ENCODE data around the gene PRKN.

Gene PRKN

DNA sequence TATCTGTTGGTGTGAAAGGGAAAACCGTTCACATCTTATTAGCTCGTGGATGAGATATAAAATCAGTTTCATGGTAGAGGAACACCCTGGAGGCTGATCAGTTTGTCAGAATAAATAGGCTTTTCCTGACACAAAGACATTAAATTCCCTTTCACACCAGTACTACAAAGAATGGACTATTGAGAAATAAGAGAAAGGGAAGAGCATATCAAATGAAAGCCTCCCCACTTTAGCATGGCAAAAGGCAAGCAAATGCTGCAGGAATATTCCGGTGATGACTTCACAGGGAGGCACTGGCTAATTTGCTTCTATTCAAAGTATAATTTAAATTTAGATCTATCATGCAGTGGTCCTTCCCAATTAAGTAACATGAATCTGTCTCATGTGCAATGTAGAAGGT lies 1337.8 kb downstream of the PRKN start:
- DNase-seq: no peak

DNA sequence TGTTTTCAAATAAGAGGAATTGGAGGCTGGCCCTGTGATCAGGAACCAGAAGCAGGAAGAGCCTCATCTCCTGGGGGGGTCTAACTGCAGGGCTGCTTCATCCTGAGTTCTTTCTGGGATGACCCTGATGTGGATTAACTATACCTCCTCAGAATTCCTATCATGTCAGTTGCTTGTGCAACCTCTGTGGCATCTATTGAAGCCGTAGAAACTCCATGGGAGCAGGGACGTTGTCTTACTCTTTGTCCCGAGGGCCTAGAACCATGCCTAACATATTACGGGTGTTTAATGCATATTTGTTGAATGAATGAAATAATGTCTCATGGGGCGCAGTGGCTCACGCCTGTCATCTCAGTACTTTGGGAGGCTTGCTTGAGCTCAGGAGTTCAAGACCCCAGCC lies 1343.6 kb downstream of the PRKN start:
- no peak for DNase-seq

DNA sequence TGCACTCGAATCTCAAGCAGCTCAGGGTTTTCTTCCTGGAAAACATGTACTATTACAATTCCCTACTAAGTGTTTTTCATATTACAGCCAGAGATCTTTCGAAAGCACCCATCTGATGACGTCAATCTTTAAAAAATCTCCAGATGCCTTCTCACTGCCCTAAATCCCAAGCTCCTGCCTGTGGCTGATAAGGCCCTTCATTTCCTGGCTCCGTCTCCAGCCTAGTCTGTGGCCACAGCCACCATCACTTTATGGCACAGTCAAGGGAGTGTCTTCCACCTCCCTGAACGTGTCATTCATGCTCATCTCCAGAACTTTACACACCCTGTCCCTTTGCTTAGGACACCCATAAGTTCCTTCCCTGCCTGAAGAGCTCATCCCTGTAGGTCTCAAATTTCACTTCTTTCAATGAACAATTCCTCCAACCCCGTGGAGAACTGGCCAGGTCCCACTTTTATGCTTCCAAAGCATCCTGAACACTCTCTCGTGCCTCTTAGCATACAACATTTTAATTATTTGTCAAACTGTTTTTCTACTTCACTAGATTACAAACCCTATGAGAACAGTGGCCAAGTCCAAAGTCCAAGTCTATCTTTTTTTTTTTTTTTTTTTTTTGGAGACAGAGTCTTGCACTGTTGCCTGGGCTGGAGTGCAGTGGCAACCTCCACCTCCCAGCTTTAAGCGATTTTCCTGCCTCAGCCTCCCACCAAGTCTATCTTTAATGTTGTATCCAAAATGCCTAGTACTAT lies 1347.6 kb downstream of the PRKN start:
- DNase-seq: no peak

DNA sequence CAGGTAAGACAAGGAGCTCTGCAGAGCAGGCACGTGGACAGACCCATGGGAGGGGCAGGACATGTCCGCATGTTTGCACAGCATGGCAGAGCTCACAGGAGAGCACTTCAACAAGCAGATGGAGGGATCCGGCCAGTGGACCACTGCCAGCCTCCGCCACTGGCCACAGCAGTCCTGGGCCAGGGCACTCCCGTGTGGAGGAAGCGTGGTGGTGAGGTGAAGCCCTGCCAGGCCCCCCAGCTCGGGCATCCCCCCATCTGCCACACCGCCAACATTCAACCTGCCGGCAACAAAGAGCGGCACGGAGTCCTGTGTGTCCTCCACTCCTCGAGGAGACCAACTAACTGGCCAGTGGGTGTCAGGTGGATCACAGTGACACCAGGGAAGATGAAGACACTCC lies 1349.5 kb downstream of the PRKN start:
- DNase-seq: no peak

DNA sequence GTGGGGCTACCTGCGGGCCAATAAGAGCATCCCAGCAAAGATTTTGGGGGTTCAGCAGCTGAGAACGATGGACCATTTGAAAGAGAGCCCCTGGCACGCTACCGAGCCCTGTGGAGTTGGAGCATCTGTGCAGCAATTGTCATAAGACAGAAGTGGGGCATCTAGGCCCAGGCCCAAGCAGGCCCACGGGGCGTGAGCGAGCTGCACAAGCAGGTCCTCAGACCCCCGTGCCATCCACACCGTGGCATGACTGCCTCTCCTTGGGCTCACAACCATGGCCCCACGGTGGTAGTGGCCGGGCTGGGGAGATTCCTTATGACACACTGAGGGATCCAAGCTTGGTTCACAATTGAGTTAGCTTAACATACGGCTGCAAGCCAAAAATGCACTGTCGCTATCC lies 1350.5 kb downstream of the PRKN start:
- no peak for DNase-seq

DNA sequence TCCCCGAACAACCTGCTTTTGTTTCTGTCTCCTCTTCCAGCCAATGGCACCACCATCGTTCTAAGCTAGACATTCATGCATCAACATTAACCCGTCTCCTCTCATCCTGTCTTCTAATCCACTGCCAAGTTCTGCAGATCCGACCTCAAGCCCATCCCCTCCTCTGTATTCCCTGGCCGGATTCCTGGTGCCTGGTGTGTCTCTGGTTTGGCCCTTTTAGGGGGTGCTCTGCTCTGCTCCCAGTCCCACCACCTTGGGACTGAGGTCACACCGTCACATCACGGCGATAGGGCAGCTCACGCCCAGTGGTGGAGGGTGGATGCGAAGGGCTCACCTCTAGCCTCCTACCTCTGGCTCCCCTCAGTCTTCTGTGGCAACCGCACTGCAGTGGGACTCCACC lies 1351.2 kb downstream of the PRKN start:
- DNase-seq: no peak

DNA sequence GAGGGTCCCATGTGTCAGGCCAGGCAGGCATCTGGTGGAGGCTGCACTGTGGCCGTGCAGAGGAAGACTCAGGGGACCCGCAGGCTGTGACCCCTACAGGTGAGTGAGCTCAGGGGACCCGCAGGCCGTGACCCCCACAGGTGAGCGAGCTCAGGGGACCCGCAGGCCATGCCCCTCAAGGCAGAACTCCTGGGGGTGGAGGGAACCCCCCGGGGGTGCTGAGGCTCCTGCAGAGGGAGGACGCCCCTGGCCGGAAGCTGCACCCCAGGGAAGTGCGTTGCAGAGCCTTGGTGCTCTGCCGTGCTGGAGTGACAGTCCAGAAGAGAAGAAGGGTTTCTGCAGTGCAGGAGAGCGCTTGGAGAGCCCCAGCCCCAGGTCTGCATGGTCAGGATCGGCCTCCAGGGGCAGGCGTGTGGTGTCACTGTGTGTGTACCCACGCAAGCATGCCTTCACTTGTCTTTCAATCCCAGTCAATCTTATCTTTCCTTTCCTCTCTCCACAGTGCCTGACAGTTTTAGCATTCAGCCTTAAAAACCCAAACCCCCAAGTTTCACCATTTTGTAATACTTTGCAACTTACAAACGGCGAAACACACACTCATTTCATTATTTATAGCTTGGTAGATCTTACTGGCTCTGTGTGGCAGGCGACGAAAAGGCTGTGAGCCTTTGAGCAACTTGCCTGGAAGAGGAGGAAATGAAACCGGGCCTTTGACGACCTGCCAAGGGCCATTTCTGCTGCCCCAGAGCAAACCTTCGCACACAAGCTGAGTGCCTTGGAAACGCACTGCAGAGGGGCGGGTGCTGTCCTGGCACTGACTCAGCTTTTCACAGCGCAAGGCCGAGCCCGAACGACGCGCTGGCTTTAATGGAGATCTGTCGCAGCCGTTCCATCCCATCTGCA lies 1352.3 kb downstream of the PRKN start:
- DNase-seq: peak; percentile 23

DNA sequence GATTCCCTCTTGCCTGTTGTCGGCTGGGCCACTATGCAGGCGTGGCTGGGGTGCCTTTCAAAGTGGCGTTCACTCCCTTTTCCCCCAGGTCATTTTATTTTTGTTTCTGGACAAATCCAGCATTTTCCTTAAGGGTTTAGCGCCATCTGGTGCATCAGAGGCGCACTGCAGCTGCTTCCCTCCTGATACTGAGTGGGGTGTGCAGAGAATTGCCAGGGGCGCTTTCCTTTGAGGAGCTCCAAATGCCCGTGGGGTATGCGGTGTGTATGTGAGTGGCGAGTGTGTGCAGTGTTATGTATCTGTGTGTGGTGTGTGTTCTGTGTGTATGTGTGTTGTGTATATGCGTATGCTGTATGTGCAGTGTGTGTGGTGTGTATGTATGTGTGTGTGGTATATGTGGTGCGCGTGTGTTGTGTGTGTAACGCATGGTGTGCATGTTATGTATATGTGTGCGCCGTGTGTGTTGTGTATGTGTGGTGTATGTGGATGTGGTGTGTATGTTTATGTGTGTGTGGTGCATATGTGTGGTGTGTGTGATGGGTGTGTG lies 1353.6 kb downstream of the PRKN start:
- DNase-seq: no peak

DNA sequence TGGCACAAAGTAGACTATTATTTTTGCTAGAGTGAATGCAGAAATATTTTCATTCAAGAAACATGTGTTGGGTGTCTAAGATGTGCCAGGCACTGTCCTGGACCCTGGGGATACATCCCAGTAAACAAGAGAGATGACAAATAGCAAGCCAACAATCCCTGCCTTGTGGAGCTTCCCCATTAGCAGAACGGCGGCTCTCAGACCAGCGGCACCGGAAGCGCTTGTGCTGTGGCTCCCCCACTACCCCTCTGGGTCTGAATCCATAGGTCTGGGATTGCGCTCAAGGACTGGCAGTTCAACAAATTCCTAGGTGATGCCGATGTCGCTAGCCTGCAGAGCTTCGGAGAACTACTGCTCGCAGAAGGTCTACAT lies 1355.2 kb downstream of the PRKN start:
- DNase-seq: no peak

DNA sequence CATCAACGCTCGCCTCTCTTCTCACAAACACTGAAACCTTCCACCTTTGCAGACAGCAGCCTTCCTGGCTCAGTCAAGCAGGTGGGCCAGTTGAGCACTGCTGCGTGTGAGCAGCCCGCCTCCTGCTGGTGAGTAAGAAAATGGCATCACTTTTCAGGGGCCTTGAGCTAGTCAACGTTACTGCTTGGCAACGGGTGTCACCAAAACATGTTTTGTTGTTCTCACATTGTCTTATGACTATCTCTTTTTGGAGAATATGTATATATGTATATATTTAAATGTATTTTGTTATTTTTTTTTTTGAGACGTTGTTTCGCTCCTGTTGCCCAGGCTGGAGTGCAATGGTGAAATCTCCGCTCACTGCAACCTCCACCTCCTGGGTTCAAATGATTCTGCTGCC lies 1356.7 kb downstream of the PRKN start:
- DNase-seq: peak; percentile 51

DNA sequence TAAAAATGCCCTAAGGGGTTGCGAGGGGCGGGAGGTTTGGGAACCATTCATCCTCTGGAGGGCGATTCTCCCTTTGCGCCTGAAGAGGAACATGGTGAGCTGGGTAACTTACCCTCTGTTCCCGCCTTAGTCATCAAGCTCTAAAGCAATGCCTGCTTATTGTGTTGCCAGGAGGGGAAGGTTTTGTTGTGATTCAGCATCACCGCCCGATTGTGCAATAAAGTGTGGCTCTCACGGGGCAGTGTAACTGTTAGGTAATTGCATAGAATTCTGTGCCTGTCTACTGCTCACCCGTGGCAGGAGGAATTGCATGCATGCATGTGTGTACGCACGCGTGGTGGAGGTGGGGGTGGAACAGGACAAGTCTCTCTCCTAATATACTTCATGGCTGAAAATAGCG lies 1358.2 kb downstream of the PRKN start:
- DNase-seq: no peak

DNA sequence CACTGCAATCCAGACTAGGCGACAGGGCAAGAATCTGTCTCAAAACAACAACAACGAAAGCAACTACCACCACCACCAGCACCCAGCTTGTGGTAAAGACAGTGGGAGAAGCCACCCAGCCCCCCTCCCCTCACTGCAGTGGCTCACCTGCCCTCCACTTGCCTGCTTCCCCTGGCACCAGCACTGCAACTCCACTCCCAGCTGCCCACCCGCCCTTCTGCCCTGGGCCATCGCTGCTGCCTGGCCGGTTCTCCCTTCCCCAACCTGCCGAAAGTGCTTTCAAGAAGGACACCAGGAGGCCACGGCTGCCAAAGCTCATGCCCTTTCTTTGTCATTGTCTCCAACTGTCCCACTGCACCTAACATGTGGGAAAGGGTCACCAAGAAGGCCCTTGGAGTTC lies 1359.1 kb downstream of the PRKN start:
- DNase-seq: no peak

DNA sequence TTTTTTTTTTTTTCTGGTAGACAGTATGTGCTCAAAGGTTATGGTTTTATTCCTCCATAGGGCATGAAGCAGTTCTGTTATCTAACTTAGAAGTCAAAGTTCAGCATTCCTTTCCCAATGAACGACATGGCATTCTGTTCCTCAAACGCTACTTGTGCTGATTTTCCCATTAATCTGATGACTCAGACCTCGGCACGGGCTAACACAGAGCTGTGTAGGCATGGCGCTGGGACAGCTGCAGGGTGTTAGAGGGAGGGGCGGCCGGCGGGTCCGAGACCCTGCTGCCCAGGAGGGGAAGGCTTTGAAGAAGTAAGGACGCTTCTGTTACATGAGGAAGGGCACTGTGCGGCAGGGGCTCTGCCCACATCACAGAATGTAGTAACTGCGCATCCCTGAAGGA lies 1360.1 kb downstream of the PRKN start:
- no peak for DNase-seq

DNA sequence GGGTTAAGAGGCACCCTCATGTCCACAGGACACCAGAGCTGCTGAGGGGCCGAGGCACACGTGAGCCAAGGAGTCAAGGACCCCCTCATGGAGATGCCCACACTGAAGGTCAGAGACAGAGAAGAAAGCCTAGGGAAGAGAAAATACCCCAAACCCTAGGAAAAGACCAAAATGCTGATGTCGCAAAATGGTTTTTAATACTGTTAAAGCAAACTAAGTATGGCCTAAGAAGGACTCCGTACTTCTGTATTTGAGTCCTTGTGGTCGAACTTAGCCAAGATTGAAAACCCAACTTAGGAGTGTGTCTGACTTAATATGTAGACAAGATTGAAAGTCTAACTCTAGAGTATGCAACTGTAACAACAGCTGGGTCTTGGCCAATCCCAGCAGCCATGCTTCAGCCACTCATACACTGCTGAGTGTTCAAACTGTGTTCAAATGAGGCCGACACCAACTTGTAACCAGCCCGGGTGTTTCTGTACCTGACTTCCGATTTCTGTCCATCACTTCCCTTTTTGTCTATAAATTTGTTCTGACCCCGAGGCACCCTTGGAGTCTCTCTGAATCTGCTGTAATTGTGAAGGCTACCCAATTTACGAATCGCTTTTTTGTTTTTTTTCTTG lies 1361.2 kb downstream of the PRKN start:
- no peak for DNase-seq

DNA sequence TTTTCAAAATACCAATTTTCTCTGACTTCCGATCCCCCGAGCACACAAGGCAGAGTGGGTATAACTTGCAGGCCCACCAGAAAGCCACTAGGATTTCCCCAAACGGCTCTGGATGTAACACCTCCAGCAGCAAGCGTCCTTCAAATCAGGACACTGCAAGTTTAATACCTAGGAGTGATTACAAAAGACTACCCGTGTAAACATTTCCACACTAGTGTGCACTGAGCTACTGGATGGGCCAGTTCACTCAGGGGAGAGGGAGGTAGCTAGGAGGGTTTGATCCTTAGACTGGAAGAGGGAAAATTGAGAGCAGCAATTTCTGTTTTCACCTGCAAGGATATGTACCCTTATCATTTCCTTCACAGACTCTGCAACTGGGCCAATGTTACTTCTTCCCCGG lies 1361.9 kb downstream of the PRKN start:
- DNase-seq: no peak

DNA sequence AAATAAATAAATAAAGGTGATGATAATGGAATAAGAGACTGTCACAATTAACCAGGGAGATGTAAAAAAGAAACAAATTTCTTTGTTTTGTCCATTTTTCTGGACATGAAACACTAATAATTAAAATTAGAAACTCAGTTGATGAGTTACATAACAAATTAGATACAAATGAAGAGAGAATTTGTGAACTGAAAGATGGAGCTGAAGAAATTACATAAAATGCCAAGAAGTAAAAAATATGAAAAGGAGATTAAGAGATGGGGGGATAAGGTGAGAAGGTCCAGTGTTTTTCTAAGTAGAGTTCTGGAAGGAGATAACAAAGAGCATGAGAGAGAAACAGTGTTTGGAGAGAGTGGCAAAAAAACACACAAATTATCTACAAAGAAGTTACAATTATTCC lies 1364.3 kb downstream of the PRKN start:
- DNase-seq: no peak

DNA sequence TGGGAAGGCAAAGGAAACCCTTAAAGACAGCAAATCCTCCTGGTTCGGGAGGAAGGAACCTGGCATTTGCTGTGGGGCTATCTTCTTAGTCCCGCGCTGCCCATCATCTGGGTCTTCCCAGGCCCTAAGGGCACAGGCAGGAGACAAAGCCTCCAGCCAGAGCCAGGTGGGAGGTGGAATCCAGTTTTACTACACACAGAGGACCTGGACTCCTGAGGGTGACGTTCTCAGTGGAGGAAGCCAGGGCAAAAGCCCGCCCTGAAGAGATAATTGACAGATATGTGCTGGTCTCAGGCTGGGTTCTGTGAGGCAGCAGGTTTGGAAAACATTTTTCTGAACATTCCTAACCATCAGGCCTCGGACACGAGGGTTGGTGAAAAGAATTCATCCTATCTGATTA lies 1365.3 kb downstream of the PRKN start:
- no peak for DNase-seq

DNA sequence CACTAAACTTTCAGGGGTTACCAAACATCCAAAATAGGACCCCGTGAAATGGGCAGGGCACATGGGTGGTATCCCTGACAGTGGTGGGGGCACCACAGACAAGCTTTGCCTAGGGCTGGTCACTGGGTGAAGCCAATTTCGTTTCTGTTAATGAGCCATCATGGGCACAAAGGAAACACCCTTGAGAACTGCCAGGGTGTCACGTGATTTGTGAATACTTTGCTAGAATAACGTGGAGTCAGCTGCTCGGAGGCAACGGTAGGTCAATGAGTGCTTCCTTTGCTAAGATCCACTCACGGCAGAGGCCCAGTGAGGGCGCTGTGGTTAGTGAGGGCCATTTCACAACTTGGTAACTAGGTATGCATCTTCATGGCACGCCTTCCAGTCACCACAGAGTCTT lies 1366.0 kb downstream of the PRKN start:
- DNase-seq: no peak

DNA sequence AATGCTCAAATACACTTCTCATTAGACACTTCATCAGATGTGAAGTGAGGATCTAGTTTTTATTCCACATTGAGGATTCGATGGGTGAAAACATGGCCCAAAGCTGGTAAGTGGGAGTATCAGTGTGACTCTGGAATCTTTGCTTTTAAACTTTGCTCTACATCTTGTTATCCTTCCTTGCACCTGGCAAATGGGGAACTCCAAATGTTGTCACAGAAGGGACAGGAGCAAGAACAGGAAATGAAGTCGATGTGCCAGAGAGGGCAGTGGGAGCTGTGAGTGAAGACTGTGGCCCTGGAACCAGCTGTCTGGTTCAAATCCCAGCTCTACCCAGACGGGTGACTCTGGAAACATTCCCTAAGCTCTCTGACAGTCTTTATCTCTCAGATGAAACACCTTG lies 1367.0 kb downstream of the PRKN start:
- DNase-seq: no peak

DNA sequence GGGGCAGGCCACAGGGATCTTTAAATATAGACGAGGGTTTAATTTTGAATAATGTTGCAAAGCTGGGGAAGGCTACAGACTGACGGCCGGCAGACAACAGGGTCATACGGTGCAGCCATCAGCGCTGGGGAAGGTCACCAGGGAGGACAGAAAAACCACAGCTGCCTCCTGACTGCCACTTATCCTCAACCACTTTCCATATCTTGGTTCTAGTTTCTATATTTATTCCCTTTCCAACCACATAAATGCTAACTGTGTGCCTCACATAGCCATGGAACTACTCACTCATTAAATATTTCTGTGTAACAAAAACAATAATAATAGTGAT lies 1368.0 kb downstream of the PRKN start:
- no peak for DNase-seq

DNA sequence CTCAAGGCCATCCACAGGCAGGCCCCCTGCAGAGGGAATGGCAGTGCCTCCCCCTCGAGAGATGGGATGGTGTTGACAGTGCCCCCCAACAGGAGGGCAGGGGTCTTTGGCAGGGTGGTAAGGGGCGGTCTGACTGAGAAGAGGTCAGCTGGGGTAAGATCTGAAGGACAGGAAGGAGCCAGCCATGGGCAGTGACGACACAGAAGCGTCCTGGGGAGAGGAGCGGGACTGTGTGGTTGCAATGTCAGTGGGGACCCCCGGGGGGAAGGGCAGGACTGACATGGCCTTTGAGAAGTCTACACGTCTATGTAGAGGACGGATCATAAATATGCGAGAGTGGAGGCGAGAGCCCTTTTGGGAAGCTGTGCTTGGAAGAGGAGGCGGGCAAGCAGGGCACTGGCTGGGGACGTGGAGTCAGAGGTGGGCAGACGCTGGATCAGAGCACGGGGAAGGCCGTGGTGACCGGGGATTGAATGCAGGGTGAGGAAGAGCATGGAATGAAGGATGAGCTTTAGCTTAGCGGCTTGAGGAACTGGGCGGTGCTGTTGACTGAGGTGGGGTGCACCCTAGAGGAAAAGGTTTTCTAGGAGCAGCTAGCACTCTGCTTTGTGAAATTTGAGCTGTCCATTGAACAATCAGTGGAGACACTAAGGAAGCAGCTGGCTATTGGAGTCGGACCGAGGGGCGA lies 1371.3 kb downstream of the PRKN start:
- no peak for DNase-seq

DNA sequence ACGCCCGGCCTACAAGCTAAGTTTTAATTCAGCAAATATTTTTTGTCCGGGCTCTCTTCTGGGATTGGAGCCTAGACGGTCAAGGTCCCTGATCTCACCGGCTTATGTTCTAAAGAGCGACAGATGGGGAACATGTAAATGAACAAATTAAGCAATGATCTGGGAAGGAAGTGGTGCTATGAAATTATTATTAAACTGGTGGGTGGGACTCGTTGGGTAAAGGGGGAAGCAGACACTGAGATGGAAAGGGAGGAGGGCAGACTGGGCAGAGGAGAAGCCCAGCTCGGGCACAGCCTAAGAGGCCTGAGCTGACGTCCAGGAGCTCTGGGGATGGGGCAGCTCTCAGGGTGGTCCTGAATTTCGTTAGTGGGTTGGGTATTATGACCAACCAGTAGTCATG lies 1371.9 kb downstream of the PRKN start:
- DNase-seq: no peak

DNA sequence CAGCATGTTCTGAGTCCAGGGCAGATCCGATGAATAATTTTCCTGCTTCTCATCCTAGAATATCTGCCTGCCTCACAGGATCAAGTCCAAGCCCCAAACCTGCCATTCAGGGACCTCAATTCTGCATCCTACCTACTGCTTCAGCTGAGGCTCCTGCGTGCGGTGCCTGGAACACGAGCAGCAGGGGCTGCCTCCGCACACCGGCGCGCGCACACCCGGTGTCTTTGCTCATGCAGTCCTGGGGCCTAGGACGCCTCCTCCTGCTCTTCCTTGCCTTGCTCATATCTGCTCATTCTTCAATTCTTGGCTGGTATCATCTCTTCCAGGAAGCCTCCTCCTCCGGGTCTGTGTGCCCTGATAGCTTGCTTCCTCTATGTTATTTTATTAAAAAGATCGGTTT lies 1372.6 kb downstream of the PRKN start:
- no peak for DNase-seq
